Type B pancreatic cell (in vitro differentiated cells): ENCODE data around the gene KLF13. TPM values are rescaled to one million over a fixed set of nuclear protein-coding genes. Genes with fewer than 3 reads are reported as not detected.

Experiments used
- DNase-seq: peaks from one replicate; pipeline ENCODE4 v3.0.0; 2021; ENCODE audit warnings: mixed read lengths; ENCODE audit not compliant: unreplicated experiment; ENCODE audit errors: extremely low spot score
- H3K27ac Mint-ChIP-seq: 2 replicates; pipeline ENCODE4 v1.8.0; 2021; ENCODE audit warnings: mild to moderate bottlenecking, mixed read lengths
- H3K27me3 Mint-ChIP-seq: 2 replicates; pipeline ENCODE4 v1.8.0; 2021; ENCODE audit warnings: mixed read lengths
- H3K36me3 Mint-ChIP-seq: 2 replicates; pipeline ENCODE4 v1.8.0; 2021; ENCODE audit warnings: mixed read lengths
- H3K4me1 Mint-ChIP-seq: one replicate; pipeline ENCODE4 v1.8.0; 2021; ENCODE audit warnings: mixed read lengths; ENCODE audit not compliant: unreplicated experiment
- H3K4me3 Mint-ChIP-seq: 2 replicates; pipeline ENCODE4 v1.8.0; 2021; ENCODE audit warnings: mild to moderate bottlenecking, mixed read lengths
- H3K9me3 Mint-ChIP-seq: 2 replicates; pipeline ENCODE4 v1.8.0; 2021; ENCODE audit warnings: mixed read lengths
- CTCF ChIP-seq: fragments of 200-600 bp; sonication (generic); conservative IDR thresholded peaks from 2 replicates; pipeline ENCODE4 v1.5.0; 2021; ENCODE audit warnings: antibody characterized with exemption, mild to moderate bottlenecking
- total RNA-seq: library from RNA; stranded (reverse); gene quantifications from 2 replicates; pipeline ENCODE4 v1.2.1, GENCODE V29; 2021; ENCODE audit warnings: low replicate concordance

Gene KLF13
- total RNA-seq, 1 donor from 2014 or later: 38.6 TPM

- no peaks in the 10 kb centered on the region for H3K27me3 Mint-ChIP-seq
- TF ChIP-seq CTCF: no peak
- H3K4me3 Mint-ChIP-seq: no peak overlapping the region
- peaks cover 23% of the 10 kb centered on the region for H3K4me1 Mint-ChIP-seq
- no peaks in the 10 kb centered on the region for H3K36me3 Mint-ChIP-seq
- no peaks in the 10 kb centered on the region for H3K9me3 Mint-ChIP-seq
- peak; percentile 68 for DNase-seq
- H3K27ac Mint-ChIP-seq: peak overlapping the region; percentile 51
Measured at GRCh38 chr15:31280046-31280830, 46.4 kb upstream of the KLF13 start.

- Mint-ChIP-seq H3K27ac (peak overlapping the region; percentile 51), H3K9me3 (no peaks in the 10 kb centered on the region), H3K36me3 (no peaks in the 10 kb centered on the region), H3K27me3 (no peaks in the 10 kb centered on the region), H3K4me1 (peaks cover 23% of the 10 kb centered on the region), H3K4me3 (no peak overlapping the region)
- no peak for TF ChIP-seq CTCF
- no peak for DNase-seq
Measured at GRCh38 chr15:31280831-31281216, 45.8 kb upstream of the KLF13 start.

GRCh38 chr15:31283043-31283442, 43.6 kb upstream of the KLF13 start:
- Mint-ChIP-seq H3K36me3 (no peaks in the 10 kb centered on the region), H3K9me3 (no peaks in the 10 kb centered on the region), H3K27ac (no peak overlapping the region), H3K27me3 (no peaks in the 10 kb centered on the region), H3K4me3 (no peak overlapping the region), H3K4me1 (peaks cover 23% of the 10 kb centered on the region)
- no peak for TF ChIP-seq CTCF
- no peak for DNase-seq

- TF ChIP-seq CTCF: no peak
- no peak overlapping the region for H3K27ac Mint-ChIP-seq
- peaks cover under 1% of the 10 kb centered on the region for H3K27me3 Mint-ChIP-seq
- no peak overlapping the region for H3K4me3 Mint-ChIP-seq
- DNase-seq: no peak
- H3K36me3 Mint-ChIP-seq: no peaks in the 10 kb centered on the region
- no peaks in the 10 kb centered on the region for H3K9me3 Mint-ChIP-seq
- H3K4me1 Mint-ChIP-seq: peaks cover 7% of the 10 kb centered on the region
Measured at GRCh38 chr15:31285772-31286261, 40.8 kb upstream of the KLF13 start.

GRCh38 chr15:31291048-31291578, 35.5 kb upstream of the KLF13 start:
- Mint-ChIP-seq H3K36me3 (no peaks in the 10 kb centered on the region), H3K27me3 (peaks cover 21% of the 10 kb centered on the region), H3K4me1 (no peaks in the 10 kb centered on the region), H3K27ac (no peak overlapping the region), H3K9me3 (no peaks in the 10 kb centered on the region), H3K4me3 (no peak overlapping the region)
- no peak for DNase-seq
- no peak for TF ChIP-seq CTCF
